MCF 10A (cell line): Measurements from ENCODE around the gene EFNA3. TPM values are rescaled to one million over a fixed set of nuclear protein-coding genes. Genes with fewer than 3 reads are reported as not detected.
A peak's percentile ranks its signal among the peaks of the same experiment; 100 is the strongest.

Source experiments
- BruUV-seq: library from RNA; stranded (reverse); fragments of 400-500 nt; replicated peaks from 2 replicates; lab custom pipeline; 2021; lab: Mats Ljungman, UMichigan
- CTCF ChIA-PET: fragments of 300-600 bp; sonication (Branson Sonifier 250); formaldehyde crosslinking; extraction: SDS; loops from one replicate; lab custom pipeline; 2021; ENCODE audit warnings: antibody characterized with exemption, inconsistent platforms; lab: Yijun Ruan, JAX
- POLR2A ChIA-PET: fragments of 300-600, 350-650 bp; sonication (Branson Sonifier 250); formaldehyde crosslinking; extraction: SDS; loops from one replicate; lab custom pipeline; 2020; ENCODE audit warnings: antibody characterized with exemption, inconsistent platforms; lab: Yijun Ruan, JAX
- DNase-seq: peaks from one replicate; pipeline ENCODE4 v3.0.0-alpha.2; 2018; ENCODE audit not compliant: unreplicated experiment
- H3K27ac Mint-ChIP-seq: one replicate; pipeline ENCODE4 v1.8.0; 2022; ENCODE audit warnings: mild to moderate bottlenecking, low read depth, mixed read lengths; ENCODE audit not compliant: unreplicated experiment
- H3K27me3 Mint-ChIP-seq: one replicate; pipeline ENCODE4 v1.8.0; 2022; ENCODE audit warnings: mixed read lengths; ENCODE audit not compliant: insufficient read depth, unreplicated experiment
- H3K36me3 Mint-ChIP-seq: one replicate; pipeline ENCODE4 v1.8.0; 2022; ENCODE audit warnings: mild to moderate bottlenecking, moderate library complexity, mixed read lengths; ENCODE audit not compliant: insufficient read depth, unreplicated experiment
- H3K4me1 Mint-ChIP-seq: one replicate; pipeline ENCODE4 v1.8.0; 2022; ENCODE audit warnings: mixed read lengths; ENCODE audit not compliant: insufficient read depth, unreplicated experiment
- H3K4me3 Mint-ChIP-seq: one replicate; pipeline ENCODE4 v1.8.0; 2022; ENCODE audit warnings: mild to moderate bottlenecking, moderate library complexity, mixed read lengths; ENCODE audit not compliant: unreplicated experiment
- H3K9me3 Mint-ChIP-seq: one replicate; pipeline ENCODE4 v1.8.0; 2022; ENCODE audit warnings: mixed read lengths; ENCODE audit not compliant: unreplicated experiment
- CTCF ChIP-seq: fragments of 200-600 bp; IDR thresholded peaks from one replicate; pipeline ENCODE4 v1.8.0; 2022; ENCODE audit warnings: antibody characterized with exemption, mild to moderate bottlenecking; ENCODE audit not compliant: unreplicated experiment
- intact Hi-C: fragments of 100-400 bp; cut with micrococcal nuclease; formaldehyde crosslinking; loops from 2 replicates; pipeline ENCODE4 v1.14.1; 2022
- total RNA-seq: library from RNA; stranded (reverse); gene quantifications from 2 replicates; pipeline ENCODE4 v1.2.3, GENCODE V29; 2022

The EFNA3 gene
- total RNA-seq, 1 experiment from 2014 or later = 1.7 TPM

GRCh38 chr1:155131856-155132255 lies 53.2 kb downstream of the EFNA3 start:
- Mint-ChIP-seq H3K4me1 (peaks cover 53% of the 10 kb centered on the region), H3K27ac (peak overlapping the region; percentile 72), H3K36me3 (peaks cover 84% of the 10 kb centered on the region), H3K4me3 (peak overlapping the region; percentile 100), H3K27me3 (no peaks in the 10 kb centered on the region), H3K9me3 (no peaks in the 10 kb centered on the region)
- ChIA-PET CTCF (interaction anchor here (0.8 to 14.0 kb wide), 8 partner anchors 36 to 226 kb away, joined by 3 to 161 read pairs (median 19); partner anchors contain the start of gene KRTCAP2), POLR2A (interaction anchor here (0.8 to 8.1 kb wide), 4 partner anchors 40 to 159 kb away, joined by 3 to 75 read pairs (median 39); partner anchors contain the start of genes CKS1B, KRTCAP2 and SHC1)
- DNase-seq = no peak
- no peak for TF ChIP-seq CTCF
- intact Hi-C loops = no loop called here
- BruUV-seq = no TSS peak

- Mint-ChIP-seq H3K36me3 (peaks cover 86% of the 10 kb centered on the region), H3K4me3 (peak overlapping the region; percentile 80), H3K27ac (peak overlapping the region; percentile 72), H3K9me3 (no peaks in the 10 kb centered on the region), H3K27me3 (no peaks in the 10 kb centered on the region), H3K4me1 (peaks cover 58% of the 10 kb centered on the region)
- BruUV-seq = no TSS peak
- intact Hi-C loops = no loop called here
- no peak for DNase-seq
- ChIA-PET CTCF (interaction anchor here (0.8 to 14.0 kb wide), 14 partner anchors 8 to 161 kb away, joined by 3 to 161 read pairs (median 6); partner anchors contain the start of gene KRTCAP2), POLR2A (interaction anchor here (0.6 to 8.1 kb wide), 19 partner anchors 9 to 713 kb away, joined by 3 to 238 read pairs (median 10); partner anchors contain the start of genes EFNA1, KRTCAP2, SHC1 and TRIM46)
- TF ChIP-seq CTCF = no peak
Observed at GRCh38 chr1:155133799-155134281, 55.2 kb downstream of the EFNA3 start.

- peak overlapping the region; percentile 80 for H3K4me3 Mint-ChIP-seq
- no TSS peak for BruUV-seq
- peak; percentile 41 for DNase-seq
- peaks cover 58% of the 10 kb centered on the region for H3K4me1 Mint-ChIP-seq
- TF ChIP-seq CTCF = no peak
- no peaks in the 10 kb centered on the region for H3K9me3 Mint-ChIP-seq
- H3K27me3 Mint-ChIP-seq = no peaks in the 10 kb centered on the region
- ChIA-PET POLR2A (interaction anchor here (0.5 to 8.1 kb wide), 32 partner anchors 9 to 797 kb away, joined by 3 to 238 read pairs (median 6); partner anchors contain the start of genes ADAM15, CKS1B, EFNA1 and FLAD1), CTCF (interaction anchor here (0.8 to 14.0 kb wide), 16 partner anchors 9 to 162 kb away, joined by 3 to 161 read pairs (median 4); partner anchors contain the start of gene KRTCAP2)
- intact Hi-C loops = no loop called here
- H3K36me3 Mint-ChIP-seq = peaks cover 89% of the 10 kb centered on the region
- H3K27ac Mint-ChIP-seq = peak overlapping the region; percentile 94
Observed at GRCh38 chr1:155134322-155134721, 55.7 kb downstream of the EFNA3 start.

GRCh38 chr1:155134880-155135414 lies 56.3 kb downstream of the EFNA3 start:
- Mint-ChIP-seq H3K4me3 (peak overlapping the region; percentile 80), H3K9me3 (no peaks in the 10 kb centered on the region), H3K27ac (peak overlapping the region; percentile 94), H3K36me3 (peaks cover 83% of the 10 kb centered on the region), H3K27me3 (no peaks in the 10 kb centered on the region), H3K4me1 (peaks cover 54% of the 10 kb centered on the region)
- DNase-seq = peak; percentile 100
- ChIA-PET CTCF (interaction anchor here (0.5 to 14.0 kb wide), 18 partner anchors 9 to 202 kb away, joined by 3 to 161 read pairs (median 4); partner anchors contain the start of gene KRTCAP2), POLR2A (interaction anchor here (0.5 to 8.1 kb wide), 45 partner anchors 10 to 1173 kb away, joined by 3 to 238 read pairs (median 5); partner anchors contain the start of genes ADAM15, CKS1B, EFNA1 and FLAD1)
- intact Hi-C loops = no loop called here
- TF ChIP-seq CTCF = no peak
- TSS peak; percentile 78 for BruUV-seq
